OCI-LY7 (cell line): ENCODE results near the gene YEATS4.

ENCODE experiments used
- EZH2phosphoT487 ChIP-seq: fragments of 200-600 bp; sonication (generic); IDR thresholded peaks from 2 replicates; pipeline ENCODE4 v1.6.1; 2018; ENCODE audit warnings: low read depth, borderline replicate concordance, mild to moderate bottlenecking, mixed run types, antibody characterized with exemption, low read length, moderate library complexity, mixed read lengths
- TF ChIP-seq, protein P1 (sequence below): fragments of 200-600 bp; sonication (generic); conservative IDR thresholded peaks from 2 replicates; pipeline ENCODE4 v1.5.1; 2014; ENCODE audit warnings: mild to moderate bottlenecking, antibody characterized with exemption, low read length, moderate library complexity, mixed read lengths

GRCh38 chr12:69406217-69406616 lies 46.7 kb downstream of the YEATS4 start:
- TF ChIP-seq, protein P1, sequence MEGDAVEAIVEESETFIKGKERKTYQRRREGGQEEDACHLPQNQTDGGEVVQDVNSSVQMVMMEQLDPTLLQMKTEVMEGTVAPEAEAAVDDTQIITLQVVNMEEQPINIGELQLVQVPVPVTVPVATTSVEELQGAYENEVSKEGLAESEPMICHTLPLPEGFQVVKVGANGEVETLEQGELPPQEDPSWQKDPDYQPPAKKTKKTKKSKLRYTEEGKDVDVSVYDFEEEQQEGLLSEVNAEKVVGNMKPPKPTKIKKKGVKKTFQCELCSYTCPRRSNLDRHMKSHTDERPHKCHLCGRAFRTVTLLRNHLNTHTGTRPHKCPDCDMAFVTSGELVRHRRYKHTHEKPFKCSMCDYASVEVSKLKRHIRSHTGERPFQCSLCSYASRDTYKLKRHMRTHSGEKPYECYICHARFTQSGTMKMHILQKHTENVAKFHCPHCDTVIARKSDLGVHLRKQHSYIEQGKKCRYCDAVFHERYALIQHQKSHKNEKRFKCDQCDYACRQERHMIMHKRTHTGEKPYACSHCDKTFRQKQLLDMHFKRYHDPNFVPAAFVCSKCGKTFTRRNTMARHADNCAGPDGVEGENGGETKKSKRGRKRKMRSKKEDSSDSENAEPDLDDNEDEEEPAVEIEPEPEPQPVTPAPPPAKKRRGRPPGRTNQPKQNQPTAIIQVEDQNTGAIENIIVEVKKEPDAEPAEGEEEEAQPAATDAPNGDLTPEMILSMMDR: no peak
- TF ChIP-seq EZH2phosphoT487: no peak
